ENCODE results near the gene EP400.

EP400 gene

GRCh38 chr12:132066749-132067148, 117.0 kb downstream of the EP400 start:
- no peaks in the 10 kb centered on the region for H3K27me3 ChIP-seq (ENCODE audit: low read length)
- no peak overlapping the region for H3K4me2 ChIP-seq (ENCODE audit: low read depth, low read length, poor library complexity, severe bottlenecking)
- H3K4me3 ChIP-seq (ENCODE audit: insufficient read depth, low read length, poor library complexity, severe bottlenecking): no peak overlapping the region
- H3K9ac ChIP-seq (ENCODE audit: low read length): no peak overlapping the region
- H3F3A ChIP-seq (ENCODE audit: insufficient read depth): peaks cover 12% of the 10 kb centered on the region
- H3K9me2 ChIP-seq (replicated peaks; ENCODE audit: insufficient read depth, low read length): no peaks in the 10 kb centered on the region
- no peaks in the 10 kb centered on the region for H4K20me1 ChIP-seq (ENCODE audit: low read depth, low read length)
- H2AFZ ChIP-seq (ENCODE audit: low read depth, low read length, severe bottlenecking): no peak overlapping the region
- no peaks in the 10 kb centered on the region for H3K36me3 ChIP-seq (ENCODE audit: low read length)
- no peaks in the 10 kb centered on the region for H3K79me2 ChIP-seq (ENCODE audit: insufficient read depth, low read length)
- H3K27ac ChIP-seq (ENCODE audit: low read depth, low read length): no peak overlapping the region
- H3K9me3 ChIP-seq (ENCODE audit: insufficient read depth, low read length): no peaks in the 10 kb centered on the region
- TF ChIP-seq EZH2phosphoT487 (conservative IDR thresholded peaks at IDR 0.05; ENCODE audit: low read length): no peak
- TF ChIP-seq CTCF (IDR thresholded peaks at IDR 0.05; ENCODE audit: insufficient read depth, low read length, poor library complexity, severe bottlenecking): no peak

- peaks cover 13% of the 10 kb centered on the region for H3F3A ChIP-seq (ENCODE audit: insufficient read depth)
- H3K9me3 ChIP-seq (ENCODE audit: insufficient read depth, low read length): no peaks in the 10 kb centered on the region
- H3K9me2 ChIP-seq (replicated peaks; ENCODE audit: insufficient read depth, low read length): no peaks in the 10 kb centered on the region
- TF ChIP-seq CTCF (IDR thresholded peaks at IDR 0.05; ENCODE audit: insufficient read depth, low read length, poor library complexity, severe bottlenecking): no peak
- TF ChIP-seq EZH2phosphoT487 (conservative IDR thresholded peaks at IDR 0.05; ENCODE audit: low read length): no peak
- H2AFZ ChIP-seq (ENCODE audit: low read depth, low read length, severe bottlenecking): no peak overlapping the region
- no peaks in the 10 kb centered on the region for H3K79me2 ChIP-seq (ENCODE audit: insufficient read depth, low read length)
- no peaks in the 10 kb centered on the region for H3K27me3 ChIP-seq (ENCODE audit: low read length)
- H3K27ac ChIP-seq (ENCODE audit: low read depth, low read length): no peak overlapping the region
- no peaks in the 10 kb centered on the region for H3K36me3 ChIP-seq (ENCODE audit: low read length)
- no peak overlapping the region for H3K4me3 ChIP-seq (ENCODE audit: insufficient read depth, low read length, poor library complexity, severe bottlenecking)
- no peaks in the 10 kb centered on the region for H4K20me1 ChIP-seq (ENCODE audit: low read depth, low read length)
- H3K4me2 ChIP-seq (ENCODE audit: low read depth, low read length, poor library complexity, severe bottlenecking): no peak overlapping the region
- H3K9ac ChIP-seq (ENCODE audit: low read length): no peak overlapping the region
Measured at GRCh38 chr12:132067182-132067581, 117.4 kb downstream of the EP400 start.

- peaks cover 13% of the 10 kb centered on the region for H3F3A ChIP-seq (ENCODE audit: insufficient read depth)
- no peaks in the 10 kb centered on the region for H3K9me3 ChIP-seq (ENCODE audit: insufficient read depth, low read length)
- TF ChIP-seq CTCF (IDR thresholded peaks at IDR 0.05; ENCODE audit: insufficient read depth, low read length, poor library complexity, severe bottlenecking): no peak
- TF ChIP-seq EZH2phosphoT487 (conservative IDR thresholded peaks at IDR 0.05; ENCODE audit: low read length): no peak
- 0 out of 2 replicates have a peak, but pooled peaks cover 3% of the 10 kb centered on the region for H3K36me3 ChIP-seq (ENCODE audit: low read length)
- no peaks in the 10 kb centered on the region for H3K9me2 ChIP-seq (replicated peaks; ENCODE audit: insufficient read depth, low read length)
- no peaks in the 10 kb centered on the region for H4K20me1 ChIP-seq (ENCODE audit: low read depth, low read length)
- no peaks in the 10 kb centered on the region for H3K27me3 ChIP-seq (ENCODE audit: low read length)
- no peak overlapping the region for H3K9ac ChIP-seq (ENCODE audit: low read length)
- no peak overlapping the region for H2AFZ ChIP-seq (ENCODE audit: low read depth, low read length, severe bottlenecking)
- no peaks in the 10 kb centered on the region for H3K79me2 ChIP-seq (ENCODE audit: insufficient read depth, low read length)
- H3K4me3 ChIP-seq (ENCODE audit: insufficient read depth, low read length, poor library complexity, severe bottlenecking): no peak overlapping the region
- no peak overlapping the region for H3K4me2 ChIP-seq (ENCODE audit: low read depth, low read length, poor library complexity, severe bottlenecking)
- H3K27ac ChIP-seq (ENCODE audit: low read depth, low read length): no peak overlapping the region
Measured at GRCh38 chr12:132068250-132068649, 118.5 kb downstream of the EP400 start.
